ENCODE measurements around the gene IGFALS.

DNA sequence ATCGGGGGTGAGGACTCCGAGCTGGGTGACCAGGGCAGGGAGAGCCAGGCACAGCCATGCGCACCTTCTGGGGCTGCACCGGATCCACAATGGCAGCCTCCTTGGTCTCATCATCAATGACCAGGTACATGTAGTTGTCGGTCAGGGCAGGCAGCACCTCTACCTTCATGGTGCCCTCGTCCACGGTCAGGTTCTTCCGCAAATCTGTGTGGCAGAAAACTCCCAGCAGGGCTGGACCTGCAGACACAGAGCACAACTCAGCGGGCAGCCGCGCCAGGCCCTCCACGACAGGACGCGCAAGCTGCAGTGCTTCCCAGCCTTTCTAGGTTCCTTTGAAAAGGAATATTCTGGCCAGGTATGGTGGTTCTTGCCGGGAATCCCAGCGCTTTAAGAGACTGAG, 29.3 kb upstream of the IGFALS start:
- TF ChIP-seq POLR2AphosphoS5 (IDR thresholded peaks at IDR 0.05) (no peak), EP300 (IDR thresholded peaks at IDR 0.05) (no peak)

All from sigmoid colon (tissue), 4 donors.